Immature natural killer cell (primary cell): ENCODE data around the gene FOXE3. TPM values are rescaled to one million over a fixed set of nuclear protein-coding genes. Genes with fewer than 3 reads are reported as not detected.
A peak's percentile ranks its signal among the peaks of the same experiment; 100 is the strongest.

Experiments
- DNase-seq, 3 donors: peaks; one replicate each; pipeline ENCODE4 v3.0.0; 2022; ENCODE audit warnings: mixed read lengths in 1 of 3
- H3K27ac Mint-ChIP-seq, 6 donors: one replicate each; pipeline ENCODE4 v1.8.0; 2020; ENCODE audit warnings: mixed read lengths in 6 of 6, mild to moderate bottlenecking in 5 of 6, inconsistent platforms in 4 of 6, moderate library complexity in 3 of 6
- H3K27me3 Mint-ChIP-seq, 3 donors: one replicate each; pipeline ENCODE4 v1.8.0; 2020 to 2021; ENCODE audit warnings: low read depth in 3 of 3, mild to moderate bottlenecking in 3 of 3, mixed read lengths in 3 of 3, moderate library complexity in 3 of 3, inconsistent platforms in 1 of 3
- H3K36me3 Mint-ChIP-seq, 3 donors: one replicate each; pipeline ENCODE4 v1.8.0; 2020; ENCODE audit warnings: mixed read lengths in 3 of 3, inconsistent platforms in 2 of 3, mild to moderate bottlenecking in 2 of 3
- H3K4me1 Mint-ChIP-seq, 2 donors: one replicate each; pipeline ENCODE4 v1.8.0; 2020; ENCODE audit warnings: inconsistent platforms in 2 of 2, mild to moderate bottlenecking in 2 of 2, mixed read lengths in 2 of 2, moderate library complexity in 1 of 2
- H3K4me3 Mint-ChIP-seq, 5 donors: one replicate each; pipeline ENCODE4 v1.8.0; 2020; ENCODE audit warnings: mild to moderate bottlenecking in 5 of 5, mixed read lengths in 5 of 5, inconsistent platforms in 3 of 5, moderate library complexity in 3 of 5
- H3K9me3 Mint-ChIP-seq, 6 donors: one replicate each; pipeline ENCODE4 v1.8.0; 2020; ENCODE audit warnings: mild to moderate bottlenecking in 6 of 6, mixed read lengths in 6 of 6, inconsistent platforms in 4 of 6, moderate library complexity in 3 of 6
- polyA plus RNA-seq, 3 donors: library from polyadenylated mRNA; unstranded; fragments of 300-500 nt; fragmentation: Illumina TruSeq; gene quantifications; one replicate each; pipeline ENCODE4 v1.2.3, GENCODE V29; 2021

FOXE3 gene
- polyA plus RNA-seq, 3 donors from 2014 or later, result not detected

DNA sequence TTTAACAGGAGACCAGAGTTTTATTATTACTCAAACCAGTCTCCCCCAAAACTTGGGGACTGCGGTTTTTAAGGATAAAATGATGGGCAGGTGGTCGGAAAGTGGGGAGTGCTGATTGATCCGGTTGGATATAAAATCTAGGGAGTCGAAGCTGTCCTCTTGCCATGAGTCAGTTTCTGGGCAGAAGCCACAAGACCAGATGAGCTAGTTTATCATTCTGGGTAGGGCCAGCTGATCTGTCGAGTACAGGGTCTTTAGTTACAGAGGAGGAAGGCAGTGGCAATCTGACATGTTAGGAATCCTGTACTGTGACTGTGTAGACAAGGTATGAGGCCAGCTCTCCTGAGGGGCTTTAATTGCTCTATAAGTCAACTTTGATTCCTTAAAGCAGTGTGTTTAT lies 22.9 kb upstream of the FOXE3 start:
- Mint-ChIP-seq H3K36me3 (peaks cover 0 to 4% (median 0%) of the 10 kb centered on the region in 3 donors), H3K4me1 (no peaks in the 10 kb centered on the region), H3K4me3 (no peak overlapping the region), H3K9me3 (no peaks in the 10 kb centered on the region), H3K27me3 (peaks cover 2 to 5% (median 3%) of the 10 kb centered on the region in 3 donors), H3K27ac (no peak overlapping the region)
- DNase-seq, result no peak

DNA sequence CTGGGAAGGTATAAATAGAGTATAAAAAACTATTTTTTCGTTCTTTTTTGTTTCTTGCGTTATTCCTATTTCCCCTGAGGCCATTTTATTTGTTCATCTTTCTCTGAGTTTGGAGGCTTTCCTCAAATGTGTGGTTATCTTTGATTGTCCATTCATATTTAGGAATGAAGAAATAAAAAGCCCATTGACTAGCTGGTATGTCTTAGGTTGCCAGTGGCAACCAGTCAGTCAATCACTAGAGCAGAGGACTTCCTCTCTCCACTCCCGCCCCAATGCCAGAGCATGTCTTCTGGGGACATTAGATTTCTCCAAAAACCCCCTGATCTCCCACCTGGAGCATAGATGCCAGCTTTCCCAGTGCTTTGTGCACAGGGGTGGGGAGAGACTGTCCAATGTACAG lies 20.7 kb upstream of the FOXE3 start:
- peaks cover 2 to 9% (median 3%) of the 10 kb centered on the region in 3 donors for H3K27me3 Mint-ChIP-seq
- H3K4me3 Mint-ChIP-seq, result no peak overlapping the region
- no peak for DNase-seq
- H3K27ac Mint-ChIP-seq, result no peak overlapping the region
- no peaks in the 10 kb centered on the region for H3K9me3 Mint-ChIP-seq
- no peaks in the 10 kb centered on the region for H3K4me1 Mint-ChIP-seq
- H3K36me3 Mint-ChIP-seq, result peaks cover 0 to 4% (median 0%) of the 10 kb centered on the region in 3 donors

DNA sequence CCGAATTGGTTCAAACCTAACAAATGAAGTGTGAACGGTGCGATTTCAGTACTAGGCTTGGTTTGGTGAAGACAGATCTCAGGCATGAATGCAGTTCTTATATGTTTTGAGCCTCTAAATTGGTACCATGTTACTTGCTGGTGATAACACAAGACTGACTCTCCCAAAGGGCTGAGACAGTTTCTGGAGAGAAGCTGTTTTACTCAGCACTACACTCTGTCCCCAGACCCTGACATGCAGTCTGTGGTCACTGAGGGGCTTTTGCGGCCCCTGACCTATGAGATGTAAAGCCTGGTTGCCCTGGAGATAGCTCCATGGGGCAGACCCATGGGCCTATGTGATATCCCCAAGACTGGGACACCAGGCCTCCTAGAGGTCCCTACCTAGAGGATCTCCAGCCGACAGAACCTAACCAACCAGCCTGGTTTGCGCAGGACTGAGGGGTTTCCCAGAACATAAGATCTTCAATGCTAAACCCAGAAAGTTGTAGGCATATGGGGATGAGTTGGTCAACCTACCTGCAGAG lies 19.4 kb upstream of the FOXE3 start:
- H3K4me1 Mint-ChIP-seq, result no peaks in the 10 kb centered on the region
- peaks cover 0 to 9% (median 0%) of the 10 kb centered on the region in 3 donors for H3K36me3 Mint-ChIP-seq
- H3K9me3 Mint-ChIP-seq, result peaks cover 0 to 1% (median 0%) of the 10 kb centered on the region in 6 donors
- H3K4me3 Mint-ChIP-seq, result no peak overlapping the region
- H3K27ac Mint-ChIP-seq, result no peak overlapping the region
- DNase-seq, result no peak
- peaks cover 0 to 9% (median 3%) of the 10 kb centered on the region in 3 donors for H3K27me3 Mint-ChIP-seq

DNA sequence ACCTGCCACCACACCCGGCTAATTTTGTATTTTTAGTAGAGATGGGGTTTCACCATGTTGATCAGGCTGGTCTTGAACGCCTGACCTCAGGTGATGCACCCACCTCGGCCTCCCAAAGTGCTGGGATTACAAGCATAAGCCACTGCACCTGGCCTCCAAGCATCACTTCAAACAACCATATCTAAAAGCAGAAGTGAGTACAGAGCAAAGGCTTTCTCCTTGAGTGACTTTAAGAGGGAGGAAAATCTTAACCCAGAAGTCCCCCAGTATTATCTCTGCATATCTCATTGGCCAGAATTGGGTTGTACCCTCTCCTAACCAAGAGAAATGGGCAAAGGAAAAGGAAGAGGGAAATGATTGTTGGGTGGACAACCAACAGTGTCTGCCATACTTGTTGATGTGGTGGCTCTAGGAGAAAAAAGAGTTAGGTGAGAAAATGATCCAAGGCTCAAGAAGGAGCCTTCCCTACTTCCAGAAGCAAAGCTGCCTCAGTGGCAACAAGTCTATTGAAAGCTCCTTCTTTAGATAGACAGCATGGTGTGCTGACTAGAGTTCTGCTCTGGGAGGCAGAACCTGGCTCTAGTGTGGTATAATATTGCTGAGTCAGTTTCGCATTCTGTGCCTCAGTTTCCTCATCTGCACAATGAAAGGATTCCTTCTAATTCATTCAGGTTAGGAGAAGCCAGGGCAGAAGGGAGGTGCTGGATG lies 16.8 kb upstream of the FOXE3 start:
- Mint-ChIP-seq H3K9me3 (peaks cover 0 to 1% (median 0%) of the 10 kb centered on the region in 6 donors), H3K27me3 (peaks cover 2 to 7% (median 2%) of the 10 kb centered on the region in 3 donors), H3K27ac (no peak overlapping the region), H3K36me3 (peaks cover 0 to 5% (median 0%) of the 10 kb centered on the region in 3 donors), H3K4me3 (no peak overlapping the region), H3K4me1 (no peaks in the 10 kb centered on the region)
- no peak for DNase-seq

DNA sequence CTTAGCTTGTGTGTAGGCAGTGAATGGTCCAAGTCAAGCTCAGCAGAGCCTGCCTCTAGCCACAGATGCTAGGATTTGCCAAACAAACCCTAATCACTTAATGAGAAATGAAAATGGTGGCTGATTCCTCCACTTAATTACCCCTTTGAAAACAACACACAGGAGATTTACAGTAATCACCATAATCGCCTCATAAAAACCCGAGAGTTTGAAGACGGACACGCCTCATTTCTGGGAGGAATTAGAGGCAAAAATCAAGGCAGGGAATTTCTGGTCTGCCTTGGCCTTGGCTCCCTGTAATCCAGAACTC lies 16.3 kb upstream of the FOXE3 start:
- no peak overlapping the region for H3K4me3 Mint-ChIP-seq
- H3K36me3 Mint-ChIP-seq, result peaks cover 0 to 5% (median 0%) of the 10 kb centered on the region in 3 donors
- DNase-seq, result no peak
- H3K4me1 Mint-ChIP-seq, result no peaks in the 10 kb centered on the region
- peaks cover 2 to 7% (median 2%) of the 10 kb centered on the region in 3 donors for H3K27me3 Mint-ChIP-seq
- H3K9me3 Mint-ChIP-seq, result peaks cover 0 to 1% (median 0%) of the 10 kb centered on the region in 6 donors
- H3K27ac Mint-ChIP-seq, result no peak overlapping the region

DNA sequence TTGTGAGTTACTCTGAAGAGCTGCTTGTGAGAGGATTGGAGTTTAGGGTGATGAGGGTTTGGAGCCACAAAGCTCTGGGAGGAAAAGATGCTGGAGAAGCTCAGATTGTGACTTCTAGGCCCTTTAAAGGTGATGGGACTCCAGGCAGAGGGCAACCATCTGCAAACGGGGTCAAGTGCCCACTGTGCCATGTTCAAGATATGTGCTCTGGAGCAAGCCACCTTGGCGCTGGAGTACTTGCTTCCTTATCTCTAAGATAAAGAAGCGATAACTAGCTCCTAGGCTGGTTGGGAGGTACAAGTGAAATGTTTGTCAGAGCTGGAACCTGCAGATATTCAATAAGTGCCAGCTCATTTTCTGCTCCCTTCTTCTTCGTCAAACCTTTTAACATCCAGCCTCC lies 14.3 kb upstream of the FOXE3 start:
- Mint-ChIP-seq H3K27me3 (peaks cover 2 to 7% (median 2%) of the 10 kb centered on the region in 3 donors), H3K27ac (no peak overlapping the region), H3K9me3 (peaks cover 0 to 1% (median 0%) of the 10 kb centered on the region in 6 donors), H3K36me3 (peaks cover 0 to 5% (median 0%) of the 10 kb centered on the region in 3 donors), H3K4me3 (no peak overlapping the region), H3K4me1 (no peaks in the 10 kb centered on the region)
- no peak for DNase-seq

DNA sequence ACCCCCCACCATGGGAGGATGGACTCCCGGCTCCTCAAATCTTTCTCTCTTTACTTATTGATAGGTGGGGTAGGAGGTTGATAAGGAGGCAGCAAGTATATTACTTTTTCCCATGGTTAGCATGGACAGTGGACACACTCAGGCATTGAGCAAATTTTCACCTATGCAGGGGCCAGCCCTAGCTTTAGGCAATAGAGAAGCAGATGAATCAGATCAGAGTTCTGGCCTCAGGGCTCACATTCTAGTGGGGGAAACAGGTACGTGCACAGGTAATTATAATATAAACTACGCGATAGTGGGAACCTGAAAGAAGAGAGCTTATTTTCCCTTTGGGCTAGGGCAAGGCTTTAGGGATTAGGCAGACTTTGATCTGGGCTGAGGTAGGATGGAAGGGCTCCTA lies 13.5 kb upstream of the FOXE3 start:
- peaks cover 2 to 4% (median 2%) of the 10 kb centered on the region in 3 donors for H3K27me3 Mint-ChIP-seq
- H3K4me1 Mint-ChIP-seq, result no peaks in the 10 kb centered on the region
- H3K4me3 Mint-ChIP-seq, result no peak overlapping the region
- H3K9me3 Mint-ChIP-seq, result peaks cover 0 to 1% (median 0%) of the 10 kb centered on the region in 6 donors
- no peak for DNase-seq
- no peak overlapping the region for H3K27ac Mint-ChIP-seq
- peaks cover 0 to 5% (median 0%) of the 10 kb centered on the region in 3 donors for H3K36me3 Mint-ChIP-seq

DNA sequence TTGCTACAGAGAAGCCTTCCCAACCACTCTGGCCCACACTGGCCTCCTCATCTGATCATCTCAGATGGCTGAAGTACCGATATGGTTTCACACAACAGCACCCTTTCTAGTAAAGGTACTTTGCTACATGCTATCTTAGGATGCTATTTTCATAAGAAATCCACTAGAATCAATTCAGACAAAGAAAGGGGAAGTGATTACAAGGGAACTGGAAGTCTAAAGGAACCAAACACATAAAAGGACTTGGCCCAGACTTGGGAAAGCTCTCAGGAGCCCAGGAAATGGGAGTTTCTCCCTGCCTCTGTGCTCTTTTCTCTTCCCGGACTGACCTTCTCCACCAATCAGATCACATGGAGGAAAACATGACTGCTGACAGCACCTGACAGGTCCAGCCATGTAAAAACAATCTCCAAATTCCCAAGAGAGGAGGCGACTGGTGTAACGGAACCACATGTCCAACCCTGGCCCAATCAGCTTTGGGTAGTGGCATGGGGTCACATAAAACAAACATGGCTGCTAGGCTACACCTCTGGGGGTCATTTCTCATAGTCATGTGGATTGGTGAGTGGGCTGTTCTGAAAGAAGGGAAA lies 12.7 kb upstream of the FOXE3 start:
- H3K9me3 Mint-ChIP-seq, result peaks cover 0 to 1% (median 0%) of the 10 kb centered on the region in 6 donors
- DNase-seq, result no peak
- peaks cover 0 to 5% (median 0%) of the 10 kb centered on the region in 3 donors for H3K36me3 Mint-ChIP-seq
- H3K27me3 Mint-ChIP-seq, result peaks cover 2 to 4% (median 2%) of the 10 kb centered on the region in 3 donors
- H3K27ac Mint-ChIP-seq, result no peak overlapping the region
- no peak overlapping the region for H3K4me3 Mint-ChIP-seq
- no peaks in the 10 kb centered on the region for H3K4me1 Mint-ChIP-seq

DNA sequence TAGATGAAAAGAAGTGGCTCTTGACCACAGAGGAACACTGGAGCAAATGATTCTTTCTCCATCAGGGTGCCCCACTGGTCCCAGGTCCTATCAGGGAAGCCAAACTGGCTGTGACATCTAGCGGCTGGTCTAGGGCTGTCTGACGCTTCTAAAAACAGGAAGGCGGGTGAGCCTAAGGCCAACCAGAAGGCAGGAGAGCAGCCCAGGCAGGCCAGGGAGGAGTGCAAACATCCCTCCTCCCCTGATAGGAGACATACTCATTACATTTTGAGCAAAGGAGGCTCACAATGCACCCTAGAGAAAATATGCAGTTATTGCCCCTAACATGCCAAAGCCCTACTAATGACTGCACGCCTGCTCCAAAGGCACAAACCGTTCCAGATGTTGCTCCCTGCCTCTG lies 10.4 kb upstream of the FOXE3 start:
- Mint-ChIP-seq H3K9me3 (peaks cover 0 to 1% (median 0%) of the 10 kb centered on the region in 6 donors), H3K27ac (no peak overlapping the region), H3K36me3 (peaks cover 0 to 5% (median 0%) of the 10 kb centered on the region in 3 donors), H3K4me1 (no peaks in the 10 kb centered on the region), H3K4me3 (no peak overlapping the region), H3K27me3 (peaks cover 0 to 4% (median 2%) of the 10 kb centered on the region in 3 donors)
- no peak for DNase-seq

DNA sequence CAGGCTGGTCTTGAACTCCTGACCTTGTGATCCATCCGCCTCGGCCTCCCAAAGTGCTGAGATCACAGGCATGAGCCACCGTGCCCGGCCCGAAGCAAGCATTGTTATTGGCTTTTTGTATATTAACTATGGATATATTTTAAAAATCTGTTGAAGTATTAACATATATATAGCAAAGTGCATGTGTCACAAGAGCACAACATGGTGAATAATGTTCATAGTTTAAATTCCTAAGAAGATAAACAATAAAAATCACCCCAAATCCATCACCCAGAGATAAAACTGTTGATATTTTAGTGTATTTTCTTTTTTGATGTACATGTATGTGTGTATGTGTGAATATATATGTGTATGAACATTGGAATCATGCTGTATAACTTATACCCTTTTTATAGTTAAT lies 9.1 kb upstream of the FOXE3 start:
- H3K36me3 Mint-ChIP-seq, result no peaks in the 10 kb centered on the region
- peaks cover 0 to 4% (median 2%) of the 10 kb centered on the region in 3 donors for H3K27me3 Mint-ChIP-seq
- no peak overlapping the region for H3K4me3 Mint-ChIP-seq
- H3K4me1 Mint-ChIP-seq, result no peaks in the 10 kb centered on the region
- DNase-seq, result no peak
- H3K27ac Mint-ChIP-seq, result no peak overlapping the region
- no peaks in the 10 kb centered on the region for H3K9me3 Mint-ChIP-seq

DNA sequence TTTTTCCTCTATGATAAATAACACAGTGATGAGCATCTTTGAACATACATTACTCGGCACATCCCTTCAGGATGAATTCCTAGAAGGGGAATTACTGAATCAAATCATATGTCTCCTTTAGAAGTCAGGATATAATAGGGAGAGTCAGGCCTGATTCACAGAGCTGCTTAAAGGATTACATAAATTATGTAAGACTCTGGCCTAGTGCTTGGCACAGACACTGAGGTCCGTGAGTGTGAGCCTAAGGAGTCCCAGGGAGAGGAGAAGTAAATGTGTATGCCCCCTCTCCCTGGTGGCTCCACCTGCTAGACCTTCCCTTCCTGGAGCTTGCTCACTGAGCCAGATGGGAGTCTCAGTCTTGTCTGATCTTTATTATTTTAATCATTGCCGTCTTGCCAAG lies 8.6 kb upstream of the FOXE3 start:
- no peak overlapping the region for H3K4me3 Mint-ChIP-seq
- no peaks in the 10 kb centered on the region for H3K4me1 Mint-ChIP-seq
- H3K27me3 Mint-ChIP-seq, result peaks cover 0 to 2% (median 2%) of the 10 kb centered on the region in 3 donors
- H3K27ac Mint-ChIP-seq, result no peak overlapping the region
- DNase-seq, result no peak
- no peaks in the 10 kb centered on the region for H3K36me3 Mint-ChIP-seq
- no peaks in the 10 kb centered on the region for H3K9me3 Mint-ChIP-seq

DNA sequence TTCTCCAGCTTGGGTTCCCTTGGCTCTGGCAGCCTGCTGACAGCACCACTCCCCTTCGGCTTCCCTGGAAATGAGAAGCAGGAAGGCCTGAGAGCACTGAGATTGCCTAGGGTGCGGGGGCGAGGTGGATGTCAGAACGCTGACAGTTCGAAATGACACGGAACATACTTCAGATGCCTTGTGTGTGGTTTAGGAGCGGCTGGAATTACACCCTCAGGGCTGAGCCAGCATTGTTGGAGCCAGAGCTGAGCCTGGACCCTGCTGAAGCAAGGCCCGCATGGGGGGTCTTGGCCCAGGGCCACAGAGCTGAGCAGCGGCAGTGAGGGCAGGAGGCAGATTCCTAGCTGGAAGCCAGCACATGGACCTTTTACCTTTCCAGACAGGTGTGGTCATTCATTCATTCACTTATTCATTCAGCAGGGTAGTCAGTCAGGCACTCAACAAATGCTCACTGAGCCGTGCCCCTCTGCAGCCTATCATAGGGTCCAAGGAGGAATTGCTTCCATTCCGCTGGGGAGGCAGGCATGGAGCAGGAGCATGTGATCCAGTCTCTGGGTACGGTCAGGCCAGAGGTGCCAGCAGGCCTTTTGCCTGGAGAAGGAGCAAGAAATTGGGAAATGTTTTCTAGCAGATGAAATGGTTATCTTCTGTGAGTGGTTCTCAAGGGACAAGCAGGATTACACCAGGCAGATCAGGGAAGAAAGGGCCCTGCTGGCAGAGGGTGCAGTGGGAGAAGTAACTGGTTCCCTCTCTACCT lies 6.6 kb upstream of the FOXE3 start:
- Mint-ChIP-seq H3K4me1 (no peaks in the 10 kb centered on the region), H3K27me3 (peaks cover 0 to 7% (median 6%) of the 10 kb centered on the region in 3 donors), H3K4me3 (no peak overlapping the region), H3K27ac (no peak overlapping the region), H3K9me3 (no peaks in the 10 kb centered on the region), H3K36me3 (no peaks in the 10 kb centered on the region)
- no peak for DNase-seq

DNA sequence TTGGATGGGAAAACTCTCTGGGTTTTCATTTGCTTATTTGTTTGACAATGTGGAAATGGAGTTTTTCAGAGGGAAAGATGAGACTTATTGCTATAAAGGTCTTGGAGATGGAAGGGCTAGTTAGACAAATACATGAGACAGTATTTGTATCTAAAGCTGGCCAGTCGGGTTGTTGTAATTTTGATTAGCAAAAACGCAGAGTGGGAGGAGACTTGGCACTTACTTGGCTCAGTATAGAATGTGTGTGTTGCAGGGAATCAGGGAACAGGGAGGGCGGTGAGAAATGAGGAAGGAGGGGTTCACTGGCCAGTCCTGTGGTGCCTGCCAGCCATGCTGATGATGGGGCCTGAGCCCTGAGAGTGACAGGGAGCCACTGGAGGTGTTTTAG lies 6.0 kb upstream of the FOXE3 start:
- Mint-ChIP-seq H3K4me1 (no peaks in the 10 kb centered on the region), H3K9me3 (no peaks in the 10 kb centered on the region), H3K27me3 (peaks cover 0 to 10% (median 9%) of the 10 kb centered on the region in 3 donors), H3K36me3 (no peaks in the 10 kb centered on the region), H3K4me3 (no peak overlapping the region), H3K27ac (no peak overlapping the region)
- no peak for DNase-seq

DNA sequence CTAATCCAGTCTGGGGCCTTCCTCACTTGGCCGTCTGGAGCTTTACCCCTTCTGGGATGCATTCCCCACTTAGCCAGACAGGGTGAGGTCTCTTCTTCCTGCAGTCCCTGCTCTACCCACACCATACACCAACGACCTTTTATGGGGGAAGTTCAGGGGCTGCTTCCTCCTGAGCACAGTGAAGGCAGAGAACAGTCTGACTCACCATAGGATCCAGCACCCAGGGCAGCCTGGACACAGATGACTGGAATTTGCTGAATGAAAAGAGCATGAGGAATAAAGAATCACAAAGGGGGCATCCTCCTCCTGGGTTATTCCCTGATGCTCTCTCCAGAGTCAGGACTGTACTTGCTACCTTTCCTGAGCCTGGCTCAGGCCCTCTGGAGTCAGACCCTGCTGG lies 4.6 kb upstream of the FOXE3 start:
- no peak for DNase-seq
- no peaks in the 10 kb centered on the region for H3K9me3 Mint-ChIP-seq
- peaks cover under 1 to 16% (median 13%) of the 10 kb centered on the region in 3 donors for H3K27me3 Mint-ChIP-seq

More for the DNA sequence above, 4.6 kb upstream of the FOXE3 start:
- no peak overlapping the region for H3K4me3 Mint-ChIP-seq
- peaks cover 0 to under 1% of the 10 kb centered on the region in 2 donors for H3K4me1 Mint-ChIP-seq
- no peaks in the 10 kb centered on the region for H3K36me3 Mint-ChIP-seq
- peak overlapping the region in 1 of 6 donors; percentile 52 for H3K27ac Mint-ChIP-seq
